NOMO-1 treated with dmso at 0.1 percent for 144 hours (cell line): ENCODE measurements around the gene TNFRSF18.

Source experiments
- DNase-seq: peaks from one replicate; lab custom pipeline; 2025; ENCODE audit not compliant: unreplicated experiment; lab: John Stamatoyannopoulos, UW

TNFRSF18 gene

DNA sequence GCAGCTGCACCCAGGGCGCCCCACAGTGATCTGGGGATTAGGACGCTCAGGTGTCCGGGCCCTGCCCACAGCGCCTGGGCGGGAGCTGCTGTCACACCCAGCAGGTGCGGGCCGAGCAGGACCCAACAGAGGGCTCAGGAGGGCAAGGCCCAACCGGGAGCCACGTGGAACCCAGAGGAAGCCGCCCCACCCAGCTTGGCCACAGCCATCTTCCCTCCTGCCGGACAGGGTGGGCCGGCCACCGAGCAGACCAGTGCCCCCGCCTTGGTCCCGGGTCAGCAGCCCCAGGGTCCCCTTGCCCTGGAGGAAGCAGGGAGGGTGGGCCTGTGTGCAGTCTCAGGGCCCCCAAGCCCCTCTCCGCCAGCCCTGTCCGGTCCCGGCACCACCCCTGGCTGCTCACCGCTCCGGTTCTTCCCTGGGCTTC is 39.0 kb downstream of the TNFRSF18 start:
- DNase-seq: no peak

DNA sequence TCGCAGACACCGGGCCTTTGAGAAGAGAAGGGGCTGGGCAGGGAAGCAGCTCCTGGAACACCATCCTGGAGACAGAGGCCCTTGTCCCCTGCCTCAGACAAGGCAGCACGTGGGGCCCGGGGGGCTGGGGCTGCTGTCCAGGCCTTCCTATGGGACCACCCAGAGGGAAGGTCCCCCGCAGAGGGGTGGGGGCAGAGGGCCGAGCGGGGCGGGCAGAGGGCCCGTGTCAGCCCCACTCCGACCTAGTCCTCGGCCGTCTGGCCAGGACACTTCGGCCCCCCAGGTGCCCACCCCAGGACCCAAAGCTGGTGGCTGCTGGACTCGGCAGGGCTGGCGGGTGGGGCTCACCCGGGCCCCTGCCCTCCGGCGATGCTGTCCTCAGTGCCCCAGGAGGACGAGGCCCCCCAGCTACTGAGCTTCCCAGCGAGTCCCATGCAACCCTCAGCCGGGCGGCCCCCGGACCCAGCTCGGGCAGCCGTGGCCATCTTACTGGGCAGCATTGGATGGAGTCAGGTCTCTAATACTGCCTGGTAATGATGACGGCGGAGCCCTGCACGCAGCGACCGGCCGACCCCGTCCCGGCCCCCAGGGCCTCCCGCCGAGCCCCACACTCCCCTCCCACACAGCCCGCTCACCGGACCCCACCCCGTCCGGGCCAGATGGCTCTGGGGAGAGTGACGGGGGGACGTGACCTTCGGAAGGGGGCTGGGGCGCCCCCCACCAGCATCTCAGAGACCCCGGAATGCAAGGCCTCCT is 39.6 kb downstream of the TNFRSF18 start:
- no peak for DNase-seq

DNA sequence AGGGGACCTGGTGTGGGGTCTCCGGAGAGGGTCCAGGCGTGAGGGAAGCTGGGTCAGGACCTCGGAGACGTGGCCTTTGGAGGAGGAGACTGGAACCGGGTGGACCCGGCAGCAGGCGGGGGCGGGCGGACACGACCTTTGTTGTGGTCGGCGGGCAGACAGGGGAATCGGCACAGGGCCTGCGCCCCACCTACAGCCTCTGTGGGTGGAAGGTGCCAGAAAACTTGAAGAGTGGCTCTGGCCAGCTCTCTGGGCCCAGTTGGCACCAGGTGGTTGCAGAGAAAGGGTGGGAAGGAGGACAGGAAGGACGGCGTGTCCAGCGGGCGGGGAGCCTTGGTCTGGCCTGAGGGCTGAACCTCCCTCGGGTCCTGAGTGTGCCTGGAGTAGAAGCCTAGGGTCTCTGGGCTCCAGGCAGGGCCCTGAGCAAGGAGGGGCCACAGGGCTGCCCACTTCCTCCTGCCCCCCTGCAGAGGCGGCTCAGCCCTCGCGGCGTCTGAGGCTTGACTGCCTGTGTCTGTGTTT is 40.4 kb downstream of the TNFRSF18 start:
- no peak for DNase-seq

DNA sequence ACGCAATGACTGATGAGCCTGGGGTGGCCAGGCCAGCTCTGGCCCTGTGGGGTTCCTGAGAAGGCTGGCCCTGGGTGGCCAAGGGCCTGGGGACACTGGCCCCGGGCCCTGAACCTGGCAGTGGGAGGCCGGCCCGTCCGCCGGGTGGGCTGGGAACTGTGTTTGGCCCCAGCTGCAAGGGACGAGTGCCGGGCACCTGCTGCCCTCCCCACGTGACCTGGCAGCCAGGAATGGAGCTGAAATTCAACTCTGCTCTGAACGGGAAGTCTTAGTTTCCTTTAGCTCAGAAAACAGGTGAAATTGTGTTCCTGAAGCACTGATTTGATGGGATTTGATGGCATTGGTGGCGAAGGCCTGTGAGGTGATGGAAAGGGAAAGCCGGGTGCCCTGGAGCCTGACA is 40.9 kb downstream of the TNFRSF18 start:
- no peak for DNase-seq

DNA sequence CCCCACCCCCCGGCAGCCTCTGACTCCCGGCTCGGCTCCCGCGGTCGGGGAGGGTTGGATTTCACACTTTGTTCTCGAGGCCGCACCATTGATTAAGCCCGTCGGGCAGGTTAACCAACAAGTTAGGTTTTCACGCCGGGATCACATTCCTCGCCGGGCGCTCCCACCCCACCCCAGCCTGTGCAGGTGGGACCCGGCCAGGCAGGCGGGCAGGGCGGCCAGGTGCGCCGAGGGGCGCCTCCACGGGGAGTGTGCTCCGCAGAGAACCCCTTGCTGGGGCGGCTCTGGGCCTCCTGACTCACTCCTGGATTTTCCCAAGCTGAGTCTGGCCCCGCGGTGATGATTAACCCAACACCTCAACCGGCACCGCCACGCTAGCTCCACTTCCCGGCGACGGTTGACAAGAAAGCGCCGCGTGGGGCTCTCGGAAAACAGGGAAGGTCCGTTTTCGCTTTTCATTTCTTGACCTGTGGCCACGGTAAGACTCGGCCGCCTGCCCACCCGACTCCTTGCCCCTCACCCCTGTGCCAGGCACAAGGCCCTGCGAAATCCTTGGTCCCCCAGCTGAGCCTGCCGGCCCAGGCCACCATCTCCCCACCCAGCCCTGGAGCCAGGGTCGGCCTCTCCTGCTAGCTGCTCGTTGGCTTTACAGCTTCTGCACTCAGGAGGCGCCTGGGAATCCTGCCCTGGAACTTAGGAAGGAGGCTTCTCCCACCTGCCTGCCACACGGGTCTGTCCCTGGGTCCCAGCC is 41.5 kb downstream of the TNFRSF18 start:
- DNase-seq: no peak

DNA sequence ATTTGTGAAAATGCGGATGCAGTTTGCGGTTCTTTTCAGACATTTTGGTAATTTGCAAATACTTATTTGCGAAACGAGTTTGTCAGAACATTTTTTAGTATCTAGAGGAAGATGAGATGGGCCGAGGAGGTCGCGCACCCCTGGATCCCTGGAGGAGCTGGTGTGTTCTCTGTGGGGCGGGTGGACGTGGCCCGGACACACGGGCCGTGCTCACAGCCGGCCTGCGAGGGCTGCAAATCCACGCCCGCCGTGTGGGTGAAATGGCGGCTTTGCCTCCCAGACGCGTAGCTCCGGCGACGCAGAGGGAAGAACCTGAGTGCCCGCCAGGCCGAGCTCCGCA is 42.1 kb downstream of the TNFRSF18 start:
- no peak for DNase-seq

DNA sequence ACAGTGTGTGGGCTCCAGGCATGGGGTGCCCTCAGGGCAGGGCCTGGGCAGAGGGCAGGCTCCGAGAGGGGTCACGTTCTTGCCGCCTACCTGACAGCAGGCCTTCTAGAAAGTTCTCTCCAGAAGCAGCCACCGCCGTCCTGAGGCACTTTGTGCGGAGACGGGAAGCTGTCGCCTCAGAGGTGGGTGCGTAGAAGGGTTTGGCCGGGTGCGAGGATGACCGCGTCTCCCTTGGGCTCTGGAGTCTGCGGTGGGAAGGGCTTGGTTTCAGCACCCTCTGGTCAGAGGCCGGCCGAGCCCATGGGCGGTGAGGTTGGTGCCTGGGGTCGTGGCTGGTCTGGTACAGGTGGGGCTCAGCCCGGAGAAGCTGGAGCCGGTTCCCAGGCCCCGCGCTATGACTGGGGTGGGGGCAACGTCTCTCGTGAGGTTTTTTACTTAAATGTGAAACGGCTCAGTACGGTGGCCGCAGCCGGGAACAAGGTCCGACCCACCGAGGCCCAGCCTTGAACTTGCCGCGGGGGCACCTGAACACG is 42.8 kb downstream of the TNFRSF18 start:
- no peak for DNase-seq

DNA sequence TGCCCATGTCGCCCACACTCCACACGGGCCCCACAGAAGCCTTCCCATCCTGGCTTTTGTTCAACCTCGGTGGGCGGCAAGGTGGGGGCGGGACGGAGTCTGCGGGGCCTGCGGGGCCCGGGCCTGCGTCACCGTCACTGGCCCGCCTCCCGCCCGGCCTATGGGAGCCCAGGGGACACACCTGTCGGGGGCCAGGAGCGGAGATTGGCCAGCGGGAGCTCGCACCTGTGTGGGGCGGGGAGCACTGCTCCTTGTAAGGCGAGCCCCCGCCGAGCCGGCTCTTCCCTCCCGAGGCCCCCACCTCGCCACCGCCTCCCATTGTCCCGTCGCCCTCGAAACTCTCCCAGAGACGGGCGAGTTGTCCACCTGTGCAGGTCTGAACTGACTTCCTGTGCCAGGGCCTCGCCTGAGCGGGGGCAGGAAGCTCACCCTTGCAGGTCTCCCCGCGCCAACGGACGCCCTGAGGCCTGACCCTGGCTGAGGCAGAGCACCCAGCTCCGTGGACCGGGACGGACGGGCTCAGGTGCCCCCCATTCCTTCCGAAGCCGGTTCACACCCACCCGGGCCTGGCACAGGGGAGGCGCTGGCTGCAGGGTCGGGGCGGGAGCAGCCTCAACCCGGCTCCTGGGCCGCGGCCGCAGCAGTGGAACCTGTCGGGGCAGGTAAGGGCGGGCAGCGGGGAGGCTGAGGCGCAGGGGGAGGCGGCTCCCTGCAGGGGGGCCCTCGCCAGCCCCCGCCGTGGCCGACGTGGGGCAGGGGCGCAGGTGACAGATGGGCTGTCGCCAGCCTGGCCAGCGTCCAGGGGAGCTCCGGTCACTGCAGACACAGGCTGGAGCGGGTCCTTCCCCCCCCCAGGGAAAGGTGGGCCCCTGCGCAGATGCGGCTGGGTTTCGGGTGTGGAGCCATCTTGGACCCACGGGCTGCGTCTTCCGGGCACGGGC is 43.5 kb downstream of the TNFRSF18 start:
- no peak for DNase-seq

DNA sequence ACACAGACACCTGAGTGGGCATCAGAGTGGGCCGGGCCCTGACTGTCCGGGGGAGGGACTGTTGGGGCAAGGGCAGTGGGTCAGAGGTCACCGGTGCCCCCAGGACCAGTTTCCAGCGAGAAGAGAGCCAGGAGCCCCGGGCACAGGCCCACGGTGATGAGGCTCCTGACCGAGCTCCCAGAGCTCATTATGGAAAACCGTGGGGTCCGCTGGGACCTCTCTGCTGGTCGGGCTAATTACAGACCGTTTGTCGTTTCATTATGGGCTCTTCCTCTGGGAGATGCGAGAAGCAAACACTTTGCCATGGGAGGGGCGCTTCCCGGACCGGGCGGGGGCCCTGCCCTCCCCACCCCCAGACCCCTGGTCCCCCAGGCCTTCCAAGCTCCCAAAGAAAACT is 44.7 kb downstream of the TNFRSF18 start:
- no peak for DNase-seq

DNA sequence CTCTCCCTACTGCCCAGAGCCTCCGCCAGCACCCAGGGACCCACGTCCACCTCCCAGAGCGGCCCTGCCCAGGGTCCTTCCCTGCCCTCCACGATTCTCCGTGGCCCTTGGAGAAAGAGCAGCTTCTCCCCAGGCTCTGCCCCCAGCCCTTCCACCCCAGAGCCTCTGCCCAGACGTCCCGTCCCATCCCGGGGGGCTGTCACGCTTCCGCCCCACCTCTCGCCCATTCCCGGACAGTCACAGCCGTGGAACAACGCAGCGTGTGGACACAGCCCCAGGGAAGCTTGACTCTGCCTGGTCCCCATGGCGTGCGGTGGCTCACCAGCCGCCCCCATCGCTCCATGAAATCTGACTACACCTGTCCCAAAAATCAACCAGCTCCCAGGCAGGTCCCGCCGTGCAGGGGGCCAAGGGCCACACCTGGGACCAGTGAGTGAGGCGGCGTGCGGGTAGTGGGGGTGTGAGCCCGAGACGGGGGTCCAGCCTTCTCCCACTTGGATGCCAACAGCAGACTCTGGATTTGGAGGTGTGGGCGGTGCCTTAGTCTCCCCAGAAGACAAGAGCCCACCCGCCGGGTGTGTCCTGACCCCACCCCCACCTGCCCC is 45.2 kb downstream of the TNFRSF18 start:
- DNase-seq: no peak

DNA sequence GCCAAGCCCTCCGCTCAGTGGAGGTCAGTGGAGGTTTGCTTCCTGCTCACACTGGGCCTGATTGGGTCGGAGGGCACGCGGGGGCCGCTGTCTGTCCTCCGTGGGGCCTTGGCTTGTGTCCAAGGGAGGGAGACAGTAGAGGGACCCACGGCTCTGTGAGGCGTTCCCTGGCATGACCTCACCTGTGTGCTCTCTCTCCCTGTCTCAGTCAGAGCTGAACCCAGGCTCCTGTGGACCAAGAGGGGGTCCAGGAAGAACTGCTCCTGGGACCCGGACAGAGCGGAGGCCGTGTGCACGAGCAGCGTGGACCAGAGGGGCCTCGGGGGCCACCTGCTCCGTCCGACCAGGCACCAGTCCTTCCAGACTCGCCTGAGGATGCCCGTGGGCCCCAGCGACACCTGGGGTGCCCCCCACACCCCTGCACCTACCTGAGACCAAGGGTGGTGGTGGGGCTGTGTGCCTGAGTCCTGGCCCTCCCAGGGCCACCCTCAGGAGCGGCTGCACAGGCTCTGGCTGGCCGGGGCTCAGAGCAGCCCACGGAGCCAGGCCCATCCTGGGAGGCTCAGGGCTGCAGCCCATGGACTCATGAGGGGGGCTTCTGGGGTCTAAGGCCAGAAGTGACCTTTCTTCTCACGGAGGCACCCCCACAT is 46.0 kb downstream of the TNFRSF18 start:
- DNase-seq: no peak

DNA sequence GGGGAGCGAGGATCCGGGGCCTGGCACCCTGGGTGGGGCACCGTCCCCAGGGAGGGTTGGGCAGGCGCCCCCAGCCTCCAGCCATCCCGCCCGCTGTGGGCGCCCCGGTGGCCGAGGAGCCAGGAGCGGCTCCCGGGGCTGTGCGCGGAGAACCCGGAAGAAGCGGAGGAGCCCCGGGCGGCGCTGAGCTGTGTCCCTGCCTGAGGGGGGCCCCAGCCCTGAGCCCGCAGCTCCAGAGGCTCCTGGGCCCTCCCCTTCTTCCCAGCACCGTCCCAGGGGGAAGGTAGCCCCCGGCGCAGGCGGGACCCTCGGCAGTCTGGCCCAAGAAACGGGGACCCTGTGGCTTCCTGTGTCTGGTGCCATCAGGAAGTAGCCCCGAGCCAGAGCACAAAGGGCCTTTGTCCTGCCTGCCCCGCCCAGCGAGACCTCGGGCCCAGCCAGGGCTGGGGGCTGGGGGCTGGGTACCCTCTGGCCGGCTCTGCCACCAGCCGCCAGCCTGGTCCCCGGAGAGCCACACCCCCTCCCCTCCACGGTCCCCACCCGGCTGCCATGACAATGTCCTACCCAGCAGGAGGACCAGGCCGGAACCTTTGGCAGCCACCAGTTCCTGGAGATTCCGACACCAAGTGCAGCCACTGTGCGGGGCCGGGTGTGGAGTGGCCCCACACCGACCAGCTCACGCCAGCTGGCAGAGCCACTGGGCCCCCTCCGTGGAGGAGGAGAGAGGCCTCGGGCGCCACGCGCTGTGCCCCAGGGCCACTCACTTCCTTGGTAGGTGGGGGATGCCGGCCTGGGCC is 48.3 kb downstream of the TNFRSF18 start:
- no peak for DNase-seq

DNA sequence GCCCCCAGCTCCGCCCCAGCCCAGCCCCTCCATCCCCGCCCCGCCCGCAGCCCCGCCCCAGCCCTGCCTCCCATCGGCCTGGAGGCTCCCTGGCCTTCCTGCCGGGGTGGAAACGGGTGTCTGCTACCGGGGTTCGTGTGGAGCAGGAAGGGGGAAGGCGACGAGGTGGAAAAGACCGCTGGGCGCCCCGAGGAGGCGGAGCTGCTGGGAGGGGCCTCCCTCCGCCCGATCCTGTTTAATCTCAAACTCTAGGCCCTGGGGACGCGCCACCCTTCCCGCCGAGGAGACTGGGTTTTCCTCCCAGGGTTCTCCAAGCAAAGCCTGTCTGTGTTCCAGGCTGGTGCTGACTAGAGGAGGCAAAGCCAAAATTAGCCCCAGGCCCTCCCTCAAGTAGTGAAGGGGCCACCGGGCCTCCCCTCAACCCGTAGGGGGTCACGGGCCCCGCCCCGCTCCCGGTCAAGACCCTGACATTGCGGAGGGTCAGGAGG is 48.9 kb downstream of the TNFRSF18 start:
- peak; percentile 77 for DNase-seq

DNA sequence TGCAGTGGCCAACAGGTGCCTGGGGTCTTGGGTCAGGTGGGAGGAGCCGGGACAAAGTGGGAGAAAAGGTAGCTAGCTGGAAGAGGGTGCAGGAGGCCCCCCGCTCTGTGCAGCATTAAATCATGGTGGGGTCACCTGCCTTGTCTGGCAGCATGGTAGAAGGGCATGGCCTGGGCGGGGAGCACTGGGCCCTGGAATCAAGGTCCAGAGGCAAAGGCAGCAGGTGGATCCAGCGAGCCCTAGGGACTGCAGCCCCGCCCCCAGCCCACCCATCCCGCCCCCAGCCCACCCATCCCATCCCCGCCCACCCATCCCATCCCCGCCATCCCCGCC is 49.4 kb downstream of the TNFRSF18 start:
- DNase-seq: no peak

DNA sequence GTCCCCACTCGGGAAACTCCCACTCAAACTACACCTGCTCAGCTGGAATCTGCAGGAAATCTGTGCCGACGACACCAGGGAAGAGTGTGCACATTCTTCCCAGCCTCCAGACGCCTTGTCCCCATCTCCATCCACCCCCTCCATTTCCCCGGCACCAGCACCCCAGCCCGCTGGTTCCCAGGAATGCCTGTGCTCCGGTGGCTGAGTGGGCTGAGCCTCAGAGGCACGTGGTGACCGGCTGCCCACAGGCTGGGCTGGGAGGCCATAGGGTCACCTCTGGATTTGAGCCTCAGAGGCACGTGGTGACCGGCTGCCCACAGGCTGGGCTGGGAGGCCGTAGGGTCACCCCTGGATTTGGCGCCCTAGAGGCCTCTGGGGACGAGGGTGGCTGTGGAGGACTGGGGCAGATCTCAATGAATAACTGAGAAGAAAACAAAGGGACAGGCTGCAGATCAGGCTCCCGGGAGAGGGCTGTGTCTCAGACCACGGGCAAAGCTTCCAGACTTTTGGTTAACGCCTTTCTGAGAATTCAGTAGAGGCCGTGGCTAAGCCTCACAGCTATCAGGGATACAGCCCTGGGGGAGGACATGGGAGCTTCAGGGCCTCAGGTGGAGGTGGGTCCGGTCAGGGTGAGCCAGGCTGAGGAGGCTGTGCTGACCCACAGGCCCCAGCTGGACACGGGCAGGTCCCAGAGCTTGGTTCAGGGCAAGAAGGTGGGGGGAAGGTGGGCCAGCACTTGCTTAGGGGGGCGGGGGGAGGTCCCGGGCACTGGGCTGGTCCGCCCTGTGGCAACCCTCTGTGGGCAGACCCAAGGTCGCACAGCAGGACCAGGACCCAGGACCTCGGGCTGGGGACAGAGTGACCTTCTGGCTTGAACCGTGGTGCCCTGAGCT is 50.0 kb downstream of the TNFRSF18 start:
- DNase-seq: no peak

DNA sequence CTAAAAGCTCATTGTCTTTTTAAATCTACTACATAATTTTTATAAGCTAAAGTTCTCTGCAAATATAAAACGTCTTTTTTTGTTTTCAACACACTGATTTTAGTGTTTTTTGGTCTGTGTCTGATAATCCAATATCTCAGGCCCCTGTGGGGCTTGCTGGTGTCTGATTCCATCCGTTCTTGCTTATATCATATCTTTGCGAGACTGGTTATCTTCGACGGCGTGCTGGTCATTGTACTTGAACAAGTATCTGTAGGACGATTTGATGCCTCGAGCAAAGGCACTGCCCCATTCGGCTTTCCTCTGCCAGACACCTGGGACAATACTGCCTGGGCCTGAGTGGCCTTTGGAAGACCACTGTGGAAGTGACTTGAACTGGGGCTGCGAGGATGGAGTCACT is 51.1 kb downstream of the TNFRSF18 start:
- no peak for DNase-seq

DNA sequence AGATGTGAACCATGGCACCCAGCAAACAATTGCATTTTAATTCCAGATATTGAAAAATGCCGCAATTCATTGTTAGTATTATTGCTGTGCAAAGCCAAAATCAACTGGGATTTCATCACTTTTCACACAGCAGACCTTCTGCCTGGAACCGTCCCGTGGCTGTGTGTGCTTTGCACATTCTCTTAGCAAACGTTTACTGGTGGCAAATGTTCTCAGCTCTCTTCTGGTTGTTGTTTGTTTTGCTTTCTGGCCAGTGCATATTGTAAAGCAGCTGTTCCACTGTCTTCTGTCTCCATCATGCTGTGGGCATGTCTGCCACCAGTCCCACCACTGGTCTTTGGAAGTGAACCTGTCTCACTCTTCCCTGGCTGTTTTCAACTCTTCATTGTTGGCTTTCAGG is 52.5 kb downstream of the TNFRSF18 start:
- no peak for DNase-seq
